Liver (tissue), 3 donors: ENCODE data around the gene ZBTB18.

ENCODE experiments used
- ATF3 ChIP-seq: IDR thresholded peaks from 2 replicates; pipeline ENCODE4 v1.6.1; 2016; ENCODE audit warnings: antibody characterized with exemption
- CTCF ChIP-seq: fragments of 150-350 bp; IDR thresholded peaks from 2 replicates; pipeline ENCODE4 v1.5.1; 2017; ENCODE audit warnings: improper control_type of control experiment, low read depth, low read length; ENCODE audit not compliant: missing input control
- EGR1 ChIP-seq, 2 donors: IDR thresholded peaks; 2 replicates each; pipeline ENCODE4 v1.6.1; 2016 to 2018; ENCODE audit warnings: antibody characterized with exemption in 2 of 2, low read depth in 2 of 2
- FOXA1 ChIP-seq: IDR thresholded peaks from 2 replicates; pipeline ENCODE4 v1.6.1; 2016; ENCODE audit warnings: antibody characterized with exemption
- HNF4G ChIP-seq: IDR thresholded peaks from 2 replicates; pipeline ENCODE4 v1.6.1; 2016; ENCODE audit warnings: antibody characterized with exemption
- JUND ChIP-seq, 2 donors: IDR thresholded peaks; 2 replicates each; pipeline ENCODE4 v1.6.1; 2016; ENCODE audit warnings: antibody characterized with exemption in 2 of 2
- MAX ChIP-seq: IDR thresholded peaks from 2 replicates; pipeline ENCODE4 v1.6.1; 2016; ENCODE audit warnings: antibody characterized with exemption
- RAD21 ChIP-seq, 2 donors: IDR thresholded peaks; 2 replicates each; pipeline ENCODE4 v1.6.1; 2016; ENCODE audit warnings: antibody characterized with exemption in 2 of 2, mild to moderate bottlenecking in 2 of 2
- REST ChIP-seq: IDR thresholded peaks from 2 replicates; pipeline ENCODE4 v1.6.1; 2016; ENCODE audit warnings: antibody characterized with exemption, mild to moderate bottlenecking
- RXRA ChIP-seq, 2 donors: IDR thresholded peaks; 2 replicates each; pipeline ENCODE4 v1.6.1; 2017 to 2018; ENCODE audit warnings: antibody characterized with exemption in 2 of 2, mild to moderate bottlenecking in 1 of 2
- SP1 ChIP-seq: IDR thresholded peaks from 2 replicates; pipeline ENCODE4 v1.6.1; 2018; ENCODE audit warnings: antibody characterized with exemption, mild to moderate bottlenecking
- TAF1 ChIP-seq: conservative IDR thresholded peaks from 2 replicates; pipeline ENCODE4 v1.6.1; 2016; ENCODE audit warnings: antibody characterized with exemption, mild to moderate bottlenecking
- YY1 ChIP-seq: IDR thresholded peaks from 2 replicates; pipeline ENCODE4 v1.6.1; 2016; ENCODE audit warnings: antibody characterized with exemption, mild to moderate bottlenecking
- ZBTB33 ChIP-seq: IDR thresholded peaks from 2 replicates; pipeline ENCODE4 v1.6.1; 2016; ENCODE audit warnings: antibody characterized with exemption
- donor health status: healthy.
- donor health status: healthy.

- TF ChIP-seq REST (no peak), CTCF (no peak), FOXA1 (no peak), YY1 (no peak), JUND (IDR thresholded peaks at IDR 0.05) (no peak), MAX (no peak), EGR1 (IDR thresholded peaks at IDR 0.05; ENCODE audit: low read depth in 2 of 2) (no peak), HNF4G (no peak), ZBTB33 (no peak), RXRA (IDR thresholded peaks at IDR 0.05) (no peak), SP1 (no peak), RAD21 (IDR thresholded peaks at IDR 0.05) (no peak), TAF1 (no peak), ATF3 (no peak)
These were observed 3.8 kb downstream of the ZBTB18 start for GRCh38 chr1:244054924-244055263.
